NCI-H1694 treated with DMSO at 0.1 percent for 48 hours (cell line): ENCODE measurements around the gene ZNF425.
"Not testable (repeated sequence)": the region's sequence is repeated elsewhere in the genome, so short reads cannot be mapped to it uniquely, and the experiment has no call there.

Experiments used
- DNase-seq: peaks from one replicate; lab custom pipeline; 2025; lab: John Stamatoyannopoulos, UW

ZNF425 gene

DNA sequence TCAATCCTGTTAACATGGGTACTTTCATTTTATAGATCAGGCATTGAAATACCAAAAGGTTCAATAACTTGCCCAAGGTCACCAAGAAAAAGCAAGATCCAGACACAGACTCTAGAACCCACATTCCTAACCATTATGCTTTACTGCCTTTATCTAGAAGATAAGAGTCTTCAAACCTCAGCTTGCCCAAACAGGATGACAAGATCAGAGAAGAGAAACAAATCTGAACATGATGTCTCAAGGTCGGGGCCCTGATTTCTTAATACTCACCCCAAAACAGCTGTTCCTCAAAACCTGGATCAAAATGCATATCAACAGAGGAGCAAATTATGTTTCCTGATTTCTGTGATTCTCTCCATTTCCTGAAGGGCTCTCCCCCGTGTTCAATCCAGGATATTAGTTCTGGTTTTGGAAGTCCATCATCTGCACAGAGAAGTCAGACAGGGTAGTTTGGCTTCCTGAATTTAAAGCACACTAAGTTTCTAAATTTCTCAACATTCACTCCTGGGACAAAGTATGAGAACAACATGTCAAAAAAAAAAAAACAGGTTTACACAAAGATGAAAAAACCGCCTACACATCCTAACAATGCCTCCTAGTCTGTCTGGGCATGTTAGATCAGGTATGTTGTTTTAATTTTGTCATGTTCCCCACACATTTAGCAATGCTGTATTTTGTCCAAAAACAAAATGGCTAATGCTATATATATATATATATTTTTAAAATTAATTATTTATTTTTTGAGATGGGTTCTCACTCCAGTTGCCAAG is 51.8 kb downstream of the ZNF425 start:
- DNase-seq, result no peak

GRCh38 chr7:149072438-149072775 is 53.7 kb downstream of the ZNF425 start:
- no peak for DNase-seq

DNA sequence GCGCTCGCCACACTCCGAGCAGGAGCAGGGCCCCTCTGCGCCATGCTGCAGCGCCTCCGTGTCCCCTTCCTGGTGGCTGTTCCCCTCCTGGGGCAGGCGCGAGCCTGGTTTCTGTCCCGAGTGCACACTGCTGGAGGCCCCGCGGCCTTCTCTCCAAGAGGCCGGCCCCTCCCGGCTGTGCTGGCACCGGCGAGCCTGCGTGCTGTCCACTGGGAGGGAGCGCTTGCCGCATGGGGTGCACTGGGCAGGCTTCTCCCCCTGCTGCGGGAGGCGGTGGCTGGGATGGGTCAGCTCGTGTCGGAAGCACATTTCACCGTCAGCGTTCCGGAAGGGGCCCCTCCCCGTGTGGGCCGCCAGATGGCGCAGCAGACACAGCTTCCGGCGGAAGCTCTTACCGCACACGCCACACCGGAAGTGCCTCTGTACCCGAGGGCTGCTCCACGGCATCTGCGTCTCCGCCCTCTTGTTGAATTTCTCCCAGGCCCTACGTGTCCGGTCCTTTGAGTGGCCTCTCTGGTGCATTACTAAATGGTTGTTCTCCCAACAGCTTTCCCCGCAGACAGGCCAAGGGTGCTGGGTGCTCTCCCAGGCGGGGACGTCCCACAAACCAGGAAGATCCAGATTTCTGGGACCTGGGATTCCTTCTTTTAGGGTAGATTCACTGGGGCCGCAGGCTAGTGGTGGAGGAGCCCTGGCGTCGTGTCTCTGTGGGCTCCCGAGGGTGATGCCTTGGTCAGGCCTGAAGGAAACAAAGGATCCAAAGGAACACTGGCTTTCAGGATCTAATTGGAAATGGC is 54.3 kb downstream of the ZNF425 start:
- DNase-seq, result no peak

- no peak for DNase-seq
These were observed 54.9 kb downstream of the ZNF425 start for GRCh38 chr7:149071182-149071635.

- no peak for DNase-seq
These were observed 55.6 kb downstream of the ZNF425 start for GRCh38 chr7:149070372-149071125.

- no peak for DNase-seq
These were observed 58.3 kb downstream of the ZNF425 start for GRCh38 chr7:149067869-149068268.

- no peak for DNase-seq
These were observed 62.6 kb downstream of the ZNF425 start for GRCh38 chr7:149063476-149063875.

DNA sequence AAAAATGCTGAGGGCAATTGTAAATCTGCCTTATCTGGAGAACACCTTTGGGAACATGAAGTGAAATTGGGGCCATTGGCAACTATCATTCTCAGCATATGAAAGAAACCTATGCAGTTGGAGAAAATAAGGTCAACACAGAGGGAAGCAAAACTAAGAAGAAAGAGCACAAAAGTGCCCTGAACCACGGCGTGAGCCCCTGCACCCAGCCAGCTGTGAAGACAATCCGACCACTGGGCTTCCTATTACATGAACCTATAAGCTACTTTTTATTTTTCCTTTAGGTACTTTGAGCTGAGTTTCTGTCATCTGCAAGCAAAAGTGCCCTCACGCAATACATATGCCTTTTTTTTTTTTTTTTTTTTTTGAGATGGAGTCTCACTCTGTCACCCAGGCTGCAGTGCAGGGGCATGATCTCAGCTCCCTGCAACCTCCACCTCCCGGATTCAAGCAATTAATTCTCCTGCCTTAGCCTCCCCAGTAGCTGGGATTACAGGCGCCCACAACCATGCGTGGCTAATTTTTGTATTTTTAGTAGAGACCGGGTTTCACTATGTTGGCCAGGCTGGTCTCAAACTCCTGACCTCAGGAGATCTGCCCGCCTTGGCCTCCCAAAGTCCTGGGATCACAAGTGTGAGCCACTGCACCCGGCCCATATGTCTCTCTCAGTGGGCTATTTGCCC is 63.8 kb downstream of the ZNF425 start:
- not testable (repeated sequence) for DNase-seq

GRCh38 chr7:149060156-149060555 is 66.0 kb downstream of the ZNF425 start:
- no peak for DNase-seq

DNA sequence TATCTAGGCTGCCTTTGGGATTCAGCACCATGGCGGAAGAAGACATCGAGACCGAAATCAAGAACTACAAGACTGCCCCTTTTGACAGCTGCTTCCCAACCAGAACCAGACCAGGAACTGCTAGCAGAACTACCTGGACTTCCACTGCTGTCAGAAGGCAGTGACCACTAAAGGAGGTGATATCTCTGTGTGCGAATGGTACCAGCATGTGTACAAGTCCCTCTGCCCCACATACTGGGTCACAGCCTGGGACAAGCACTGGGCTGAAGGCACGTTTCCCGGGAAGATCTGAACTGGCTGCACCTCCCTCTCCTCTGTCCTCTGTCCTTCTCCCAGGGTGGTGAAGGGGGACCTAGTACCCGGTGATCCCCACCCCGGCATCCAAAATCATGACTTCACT is 72.2 kb downstream of the ZNF425 start:
- DNase-seq, result no peak

GRCh38 chr7:149053384-149053783 is 72.7 kb downstream of the ZNF425 start:
- no peak for DNase-seq
